ENCODE measurements around the gene NABP1.

- TF ChIP-seq CTCF (IDR thresholded peaks at IDR 0.05) (no peak), POLR2A (IDR thresholded peaks at IDR 0.05) (no peak), POLR2AphosphoS5 (IDR thresholded peaks at IDR 0.05) (no peak), EP300 (IDR thresholded peaks at IDR 0.05) (no peak)
Observed at GRCh38 chr2:191649519-191649918, 28.4 kb upstream of the NABP1 start.
